Neuron (in vitro differentiated cells): Measurements from ENCODE around the gene USO1.
"Not testable (repeated sequence)": the region's sequence is repeated elsewhere in the genome, so short reads cannot be mapped to it uniquely, and the experiment has no call there.

Source experiments
- H2AFZ ChIP-seq: one replicate; pipeline ENCODE4 v1.6.1; 2013; ENCODE audit warnings: low read depth, mild to moderate bottlenecking, inconsistent platforms, low read length, moderate library complexity
- H3K27me3 ChIP-seq: one replicate; pipeline ENCODE4 v1.6.1; 2013; ENCODE audit warnings: low read length; ENCODE audit not compliant: insufficient read depth
- H3K36me3 ChIP-seq: one replicate; pipeline ENCODE4 v1.6.1; 2013; ENCODE audit warnings: low read length; ENCODE audit not compliant: insufficient read depth
- H3K4me1 ChIP-seq: one replicate; pipeline ENCODE4 v1.6.1; 2013; ENCODE audit warnings: low read length; ENCODE audit not compliant: insufficient read depth
- H3K4me3 ChIP-seq: 2 replicates; pipeline ENCODE4 v1.5.1; 2013; ENCODE audit warnings: mild to moderate bottlenecking, low read length, moderate library complexity
- H3K9me3 ChIP-seq: one replicate; pipeline ENCODE4 v1.6.1; 2013; ENCODE audit warnings: low read length

USO1 gene

DNA sequence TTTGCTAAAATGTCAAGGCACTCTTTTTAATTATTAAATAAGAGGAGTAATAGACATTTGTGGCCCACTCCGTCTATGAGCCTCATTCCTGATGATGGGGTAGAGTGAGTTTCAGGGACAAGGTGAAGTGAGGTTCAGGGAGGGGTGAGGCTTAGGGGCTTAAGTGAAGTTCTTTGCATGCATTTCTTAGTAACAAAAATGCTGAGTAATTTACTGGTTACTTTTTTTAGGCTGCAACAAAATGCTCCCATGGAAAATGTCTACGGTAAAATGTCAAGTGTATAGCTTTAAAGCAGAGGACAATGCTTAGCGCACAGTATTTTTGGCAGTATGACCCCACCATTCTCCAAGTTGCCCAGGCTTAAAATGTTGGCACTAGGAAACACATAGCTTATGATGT, 2.0 kb upstream of the USO1 start:
- Histone ChIP-seq H2AFZ (no peak overlapping the region), H3K36me3 (peaks cover 7% of the 10 kb centered on the region), H3K9me3 (no peaks in the 10 kb centered on the region), H3K4me1 (peaks cover 25% of the 10 kb centered on the region), H3K27me3 (no peaks in the 10 kb centered on the region), H3K4me3 (no peak overlapping the region)

GRCh38 chr4:75723163-75724065, 963 bp upstream of the USO1 start:
- Histone ChIP-seq H3K9me3 (no peaks in the 10 kb centered on the region), H2AFZ (peak overlapping the region; percentile 79), H3K36me3 (peaks cover 4% of the 10 kb centered on the region), H3K4me3 (peak overlapping the region; percentile 77), H3K4me1 (peaks cover 25% of the 10 kb centered on the region), H3K27me3 (no peaks in the 10 kb centered on the region)

GRCh38 chr4:75724867-75725724, 719 bp downstream of the USO1 start:
- Histone ChIP-seq H3K4me1 (peaks cover 25% of the 10 kb centered on the region), H3K4me3 (peak overlapping the region; percentile 77), H2AFZ (peak overlapping the region; percentile 51), H3K36me3 (no peaks in the 10 kb centered on the region), H3K9me3 (no peaks in the 10 kb centered on the region), H3K27me3 (no peaks in the 10 kb centered on the region)

DNA sequence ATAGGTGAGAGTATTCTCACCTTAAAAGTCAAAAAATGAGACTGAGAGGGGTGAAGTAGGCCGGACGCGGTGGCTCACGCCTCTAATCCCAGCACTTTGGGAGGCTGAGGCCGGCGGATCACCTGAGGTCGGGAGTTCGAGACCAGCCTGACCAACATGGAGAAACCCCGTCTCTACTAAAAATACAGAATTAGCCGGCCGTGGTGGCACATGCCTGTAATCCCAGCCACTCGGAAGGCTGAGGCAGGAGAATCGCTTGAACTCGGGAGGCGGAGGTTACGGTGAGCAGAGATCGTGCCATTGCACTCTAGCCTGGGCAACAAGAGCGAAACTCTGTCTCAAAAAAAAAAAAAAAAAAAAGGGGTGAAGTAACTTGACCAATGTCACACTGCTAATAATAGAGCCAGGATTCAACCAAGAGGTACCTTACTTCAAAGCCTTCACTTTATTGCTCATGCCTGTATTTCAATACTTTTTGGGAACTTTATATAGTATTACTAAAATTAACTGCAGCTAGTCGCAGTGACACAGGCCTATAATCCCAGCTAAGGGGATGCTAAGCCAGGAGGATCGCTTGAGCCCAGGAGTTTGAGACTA, 1.7 kb downstream of the USO1 start:
- H3K4me1 ChIP-seq, result peaks cover 25% of the 10 kb centered on the region
- H3K36me3 ChIP-seq, H3K27me3 ChIP-seq, H2AFZ ChIP-seq, H3K9me3 ChIP-seq: not testable (repeated sequence)
- H3K4me3 ChIP-seq, result peak overlapping the region; percentile 77

GRCh38 chr4:75726577-75726976, 2.2 kb downstream of the USO1 start:
- Histone ChIP-seq H3K9me3 (no peaks in the 10 kb centered on the region), H3K27me3 (no peaks in the 10 kb centered on the region), H2AFZ (no peak overlapping the region), H3K4me1 (peaks cover 25% of the 10 kb centered on the region), H3K4me3 (no peak overlapping the region), H3K36me3 (no peaks in the 10 kb centered on the region)

GRCh38 chr4:75727073-75727472, 2.7 kb downstream of the USO1 start:
- no peak overlapping the region for H3K4me3 ChIP-seq
- no peaks in the 10 kb centered on the region for H3K9me3 ChIP-seq
- no peaks in the 10 kb centered on the region for H3K36me3 ChIP-seq

GRCh38 chr4:75729836-75730235, 5.5 kb downstream of the USO1 start:
- Histone ChIP-seq H3K36me3 (no peaks in the 10 kb centered on the region), H2AFZ (no peak overlapping the region), H3K4me1 (peaks cover 7% of the 10 kb centered on the region), H3K9me3 (no peaks in the 10 kb centered on the region), H3K4me3 (no peak overlapping the region), H3K27me3 (no peaks in the 10 kb centered on the region)

More at GRCh38 chr4:75727073-75727472, 2.7 kb downstream of the USO1 start:
- peaks cover 23% of the 10 kb centered on the region for H3K4me1 ChIP-seq
- H2AFZ ChIP-seq, result no peak overlapping the region
- H3K27me3 ChIP-seq, result no peaks in the 10 kb centered on the region

DNA sequence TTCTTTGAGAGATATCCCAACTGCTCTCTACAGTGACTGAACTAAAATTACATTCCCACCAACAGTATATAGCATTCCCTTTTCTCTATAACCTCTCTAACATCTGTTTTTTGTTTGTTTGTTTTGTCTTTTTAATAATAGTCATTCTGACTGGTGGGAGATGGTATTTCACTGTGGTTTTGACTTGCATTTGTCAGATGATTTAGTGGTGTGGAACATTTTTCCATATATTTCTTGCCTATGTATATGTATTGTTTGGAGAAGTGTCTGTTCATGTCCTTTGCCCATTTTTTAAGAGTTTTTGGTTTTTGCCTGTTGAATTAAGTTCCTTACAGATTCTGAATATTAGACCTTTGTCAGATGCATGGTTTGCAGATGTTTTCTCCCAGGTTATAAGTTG, 9.0 kb downstream of the USO1 start:
- Histone ChIP-seq H3K9me3 (no peaks in the 10 kb centered on the region), H3K4me1 (no peaks in the 10 kb centered on the region), H3K36me3 (no peaks in the 10 kb centered on the region), H3K4me3 (no peak overlapping the region), H3K27me3 (no peaks in the 10 kb centered on the region), H2AFZ (no peak overlapping the region)

GRCh38 chr4:75735525-75735924, 11.1 kb downstream of the USO1 start:
- Histone ChIP-seq H3K36me3 (no peaks in the 10 kb centered on the region), H2AFZ (no peak overlapping the region), H3K27me3 (no peaks in the 10 kb centered on the region), H3K4me3 (no peak overlapping the region), H3K9me3 (no peaks in the 10 kb centered on the region), H3K4me1 (no peaks in the 10 kb centered on the region)

- Histone ChIP-seq H3K4me3 (no peak overlapping the region), H3K4me1 (no peaks in the 10 kb centered on the region), H2AFZ (no peak overlapping the region), H3K9me3 (no peaks in the 10 kb centered on the region), H3K27me3 (no peaks in the 10 kb centered on the region), H3K36me3 (no peaks in the 10 kb centered on the region)
Measured at GRCh38 chr4:75736862-75737261, 12.5 kb downstream of the USO1 start.

- no peaks in the 10 kb centered on the region for H3K27me3 ChIP-seq
- no peaks in the 10 kb centered on the region for H3K36me3 ChIP-seq
- no peaks in the 10 kb centered on the region for H3K4me1 ChIP-seq
- no peak overlapping the region for H2AFZ ChIP-seq
- no peak overlapping the region for H3K4me3 ChIP-seq
- no peaks in the 10 kb centered on the region for H3K9me3 ChIP-seq
Measured at GRCh38 chr4:75737398-75737797, 13.0 kb downstream of the USO1 start.

- Histone ChIP-seq H3K4me1 (no peaks in the 10 kb centered on the region), H2AFZ (no peak overlapping the region), H3K4me3 (no peak overlapping the region), H3K36me3 (no peaks in the 10 kb centered on the region), H3K9me3 (no peaks in the 10 kb centered on the region), H3K27me3 (no peaks in the 10 kb centered on the region)
Measured at GRCh38 chr4:75741027-75741426, 16.6 kb downstream of the USO1 start.

- H3K4me1 ChIP-seq, result no peaks in the 10 kb centered on the region
- H3K9me3 ChIP-seq, result no peaks in the 10 kb centered on the region
- no peak overlapping the region for H2AFZ ChIP-seq
- no peak overlapping the region for H3K4me3 ChIP-seq
- H3K27me3 ChIP-seq, result no peaks in the 10 kb centered on the region
- H3K36me3 ChIP-seq, result no peaks in the 10 kb centered on the region
Measured at GRCh38 chr4:75742451-75742850, 18.1 kb downstream of the USO1 start.
